Measurements from ENCODE around the gene INPP5A.
"Not testable (repeated sequence)": the region's sequence is repeated elsewhere in the genome, so short reads cannot be mapped to it uniquely, and the experiment has no call there.

The INPP5A gene

DNA sequence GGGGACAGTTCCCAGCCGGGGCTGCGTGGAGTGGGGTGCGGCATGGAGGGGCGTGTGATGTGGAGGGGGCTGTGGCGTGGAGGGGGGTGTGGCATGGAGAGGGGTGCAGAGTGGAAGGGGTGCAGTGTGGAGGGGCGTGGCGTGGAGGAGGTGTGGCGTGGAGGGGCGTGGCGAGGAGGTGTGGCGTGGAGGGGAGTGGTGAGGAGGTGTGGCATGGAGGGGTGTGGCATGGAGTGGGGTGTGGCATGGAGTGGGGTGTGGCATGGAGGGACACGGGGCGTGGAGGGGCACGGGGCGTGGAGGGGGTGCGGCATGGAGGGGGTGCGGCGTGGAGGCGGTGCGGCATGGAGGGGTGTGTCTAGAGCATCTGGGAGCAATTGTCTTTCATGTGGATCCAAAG lies 214.8 kb downstream of the INPP5A start:
- no peak for DNase-seq

- no peak for DNase-seq
Observed at GRCh38 chr10:132752961-132753360, 215.4 kb downstream of the INPP5A start.

DNA sequence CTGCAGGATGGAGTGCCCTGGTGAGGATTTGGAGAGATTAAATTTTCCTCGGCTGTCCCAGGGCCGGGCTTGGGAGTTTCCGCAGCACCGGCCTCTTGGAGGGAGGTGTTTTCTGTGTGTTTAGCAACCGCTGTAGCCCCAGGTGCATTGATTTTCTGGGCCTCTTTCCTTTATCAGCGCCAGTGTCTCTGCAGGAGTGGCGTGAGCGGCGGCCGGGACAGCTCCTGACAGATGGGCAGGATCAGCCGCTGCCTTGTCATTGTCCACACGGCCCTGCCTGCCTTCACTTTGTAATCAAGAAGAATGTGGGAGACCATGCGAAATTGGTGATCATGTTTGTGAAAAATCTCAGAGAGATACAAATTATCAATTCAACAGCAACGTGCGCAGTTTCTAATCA lies 216.0 kb downstream of the INPP5A start:
- DNase-seq, result no peak

DNA sequence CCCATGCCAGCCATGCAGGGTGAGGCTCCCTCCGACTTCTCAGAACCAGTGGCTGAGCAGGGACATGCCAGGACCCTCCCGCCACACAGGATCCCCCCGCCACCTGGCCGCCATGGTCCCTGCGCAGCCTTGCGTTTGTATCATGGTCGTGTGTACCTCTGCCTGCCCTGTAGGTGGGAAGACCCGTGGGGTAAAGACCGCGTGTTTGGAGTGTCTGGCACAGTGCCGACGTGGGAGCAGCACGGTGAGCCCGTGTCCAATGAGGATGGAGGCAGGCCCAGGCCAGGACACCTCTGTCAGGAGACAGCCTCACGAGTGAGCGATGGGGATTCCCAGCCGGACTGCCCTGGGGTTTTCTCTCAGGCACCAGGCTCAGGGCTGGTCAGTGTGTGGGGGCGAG lies 216.5 kb downstream of the INPP5A start:
- no peak for DNase-seq

DNA sequence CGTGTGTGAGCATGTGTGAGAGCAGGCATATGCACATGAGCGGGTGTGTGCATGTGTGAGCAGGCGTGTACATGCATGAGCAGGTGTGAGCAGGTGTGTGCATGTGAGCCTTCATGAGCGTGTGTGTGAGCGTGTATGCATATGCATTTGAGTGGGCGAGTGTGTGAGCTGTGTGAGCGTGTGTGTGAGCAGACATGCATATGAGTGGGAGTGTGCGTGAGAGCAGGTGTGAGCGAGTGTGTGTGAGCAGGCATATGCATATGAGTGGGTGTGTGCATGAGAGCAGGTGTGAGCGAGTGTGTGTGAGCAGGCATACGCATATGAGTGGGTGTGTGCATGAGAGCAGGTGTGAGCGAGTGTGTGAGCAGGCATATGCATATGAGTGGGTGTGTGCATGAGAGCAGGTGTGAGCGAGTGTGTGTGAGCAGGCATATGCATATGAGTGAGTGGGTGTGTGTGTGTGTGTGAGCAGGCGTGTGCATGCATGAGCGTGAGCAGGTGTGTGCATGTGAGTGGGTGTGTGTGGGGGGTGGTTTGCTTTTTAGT lies 217.7 kb downstream of the INPP5A start:
- no peak for DNase-seq

DNA sequence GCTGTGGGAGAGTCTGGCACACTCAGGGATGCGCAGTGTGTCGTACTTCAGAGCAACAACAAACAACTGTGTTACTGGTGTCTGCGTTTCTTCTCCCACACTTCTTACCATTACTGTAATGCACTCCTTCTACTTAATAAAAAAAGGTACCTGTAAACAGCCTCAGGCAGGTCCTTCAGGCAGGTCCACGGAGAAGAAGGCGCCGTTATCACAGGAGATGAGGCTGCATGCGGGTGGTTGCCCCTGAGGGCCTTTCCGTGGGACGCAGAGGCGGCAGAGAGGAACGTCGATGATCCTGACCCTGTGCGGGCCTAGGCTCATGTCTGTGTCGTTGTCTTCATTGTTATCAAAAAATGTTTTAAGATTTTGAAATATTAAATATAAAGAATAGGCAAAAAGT lies 219.0 kb downstream of the INPP5A start:
- no peak for DNase-seq

- DNase-seq, result no peak
Observed at GRCh38 chr10:132757171-132757570, 219.6 kb downstream of the INPP5A start.

DNA sequence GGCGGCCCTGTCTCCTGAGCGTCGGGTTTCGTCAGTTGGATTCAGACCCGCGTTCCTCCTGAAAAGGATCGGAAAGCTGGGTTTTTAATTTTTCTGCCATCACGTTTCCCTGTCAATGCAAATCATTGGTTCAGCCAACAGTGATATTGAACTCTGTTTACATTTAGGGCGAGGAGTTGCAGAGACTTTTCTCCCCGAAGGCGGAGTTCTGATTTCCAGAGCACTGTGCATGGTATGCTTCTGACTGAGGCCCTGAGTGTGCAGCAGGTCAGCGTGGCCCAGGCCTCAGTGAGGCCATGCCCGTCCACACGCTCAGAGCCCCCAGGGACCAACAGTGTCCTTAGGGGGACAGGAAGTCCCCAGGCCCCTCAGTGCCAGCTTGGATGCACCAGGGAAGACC lies 221.3 kb downstream of the INPP5A start:
- no peak for DNase-seq

DNA sequence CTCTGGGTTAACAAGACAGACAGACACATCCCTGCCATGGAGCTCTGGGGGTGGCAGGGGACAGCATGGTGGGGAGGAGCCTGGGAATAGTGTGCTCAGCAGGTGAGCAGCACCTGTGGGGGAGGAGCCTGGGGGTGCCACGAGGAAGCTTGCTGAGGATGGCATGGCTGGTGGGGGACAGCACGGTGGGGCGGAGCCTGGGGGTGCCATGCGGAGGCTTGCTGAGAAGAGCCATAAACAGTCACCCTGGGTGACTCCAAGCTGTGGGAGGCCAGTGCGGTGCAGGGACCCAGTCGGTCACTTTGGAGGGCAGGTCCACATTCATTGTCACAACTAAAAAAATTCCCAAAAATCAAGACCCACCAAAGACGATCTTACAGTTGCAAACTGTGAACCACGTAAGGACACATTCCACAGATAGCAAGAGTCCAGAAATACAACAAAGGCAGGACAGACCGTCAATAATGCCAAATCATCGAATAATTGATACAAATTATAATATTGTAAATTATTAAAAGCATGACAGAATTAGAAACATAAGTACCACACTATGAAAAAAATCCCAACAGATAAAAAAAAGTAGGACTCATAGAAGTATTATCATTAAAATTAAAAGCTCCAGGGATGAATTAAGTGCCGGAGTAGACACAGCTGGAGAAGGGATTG lies 223.9 kb downstream of the INPP5A start:
- DNase-seq, result no peak

- DNase-seq, result no peak
Observed at GRCh38 chr10:132762267-132762666, 224.7 kb downstream of the INPP5A start.

DNA sequence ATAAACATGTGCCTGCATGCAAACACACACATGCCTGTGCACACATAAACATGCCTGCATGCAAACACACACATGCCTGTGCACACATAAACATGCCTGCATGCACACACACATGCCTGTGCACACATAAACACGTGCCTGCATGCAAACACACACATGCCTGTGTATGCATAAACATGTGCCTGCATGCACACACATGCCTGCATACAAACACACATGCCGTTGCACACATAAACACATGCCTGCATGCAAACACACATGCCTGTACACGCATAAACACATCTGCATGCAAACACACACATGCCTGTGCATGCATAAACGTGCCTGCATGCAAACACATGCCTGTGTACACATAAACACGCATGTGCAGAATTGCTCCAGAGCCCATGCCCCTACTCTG lies 226.0 kb downstream of the INPP5A start:
- no peak for DNase-seq

- no peak for DNase-seq
Observed at GRCh38 chr10:132764108-132764507, 226.5 kb downstream of the INPP5A start.

GRCh38 chr10:132765435-132765834 lies 227.8 kb downstream of the INPP5A start:
- DNase-seq, result no peak

- DNase-seq, result no peak
Observed at GRCh38 chr10:132766291-132766690, 228.7 kb downstream of the INPP5A start.

GRCh38 chr10:132768346-132769248 lies 231.0 kb downstream of the INPP5A start:
- no peak for DNase-seq

DNA sequence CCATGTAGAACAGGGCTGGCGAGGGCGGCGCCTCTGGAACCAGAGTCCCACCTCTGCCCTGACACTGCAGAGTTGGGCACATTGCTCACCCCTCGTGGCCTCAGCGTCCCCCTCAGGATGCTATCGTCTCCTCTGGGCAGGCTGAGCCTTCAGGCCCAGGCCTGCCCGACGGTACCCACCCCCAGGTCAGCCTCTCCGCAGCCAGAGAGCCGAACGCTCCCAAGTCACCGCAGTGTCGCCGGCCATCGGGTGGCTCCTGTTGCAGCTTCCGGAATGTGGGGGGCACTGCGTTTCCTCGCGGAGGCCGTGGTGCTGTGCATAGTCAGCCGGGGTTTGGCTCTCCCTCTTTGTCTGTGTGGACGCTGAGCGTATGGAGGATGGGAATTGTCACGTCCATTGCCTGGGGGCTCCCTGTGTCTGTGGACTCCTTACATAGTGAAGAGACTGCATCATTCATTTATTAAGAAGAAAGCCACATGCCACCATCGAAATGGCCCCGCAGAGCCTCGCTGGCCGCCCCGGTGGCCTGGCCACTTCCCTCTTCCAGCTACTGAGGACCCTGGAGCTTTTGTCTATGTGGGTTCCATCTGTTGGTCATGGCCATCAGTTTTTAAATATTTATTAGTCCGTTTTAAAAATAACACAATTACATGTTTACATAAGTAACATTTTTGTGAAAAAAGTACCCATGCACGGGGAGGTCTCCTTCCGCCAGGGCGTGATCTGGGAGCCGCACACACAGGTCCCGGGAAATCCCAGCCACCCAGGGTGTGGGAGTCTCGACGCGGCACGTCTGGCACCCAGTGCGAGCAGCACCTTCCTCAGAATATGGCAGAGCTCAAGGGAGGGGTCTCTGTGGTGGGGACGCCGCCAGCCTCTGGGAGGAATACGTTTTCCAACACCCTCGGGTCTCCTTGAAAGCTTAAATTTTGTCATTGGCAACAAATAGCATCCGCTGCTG lies 232.8 kb downstream of the INPP5A start:
- DNase-seq, result no peak

GRCh38 chr10:132772816-132773215 lies 235.2 kb downstream of the INPP5A start:
- DNase-seq, result not testable (repeated sequence)

- DNase-seq, result no peak
Observed at GRCh38 chr10:132774181-132774901, 236.8 kb downstream of the INPP5A start.

DNA sequence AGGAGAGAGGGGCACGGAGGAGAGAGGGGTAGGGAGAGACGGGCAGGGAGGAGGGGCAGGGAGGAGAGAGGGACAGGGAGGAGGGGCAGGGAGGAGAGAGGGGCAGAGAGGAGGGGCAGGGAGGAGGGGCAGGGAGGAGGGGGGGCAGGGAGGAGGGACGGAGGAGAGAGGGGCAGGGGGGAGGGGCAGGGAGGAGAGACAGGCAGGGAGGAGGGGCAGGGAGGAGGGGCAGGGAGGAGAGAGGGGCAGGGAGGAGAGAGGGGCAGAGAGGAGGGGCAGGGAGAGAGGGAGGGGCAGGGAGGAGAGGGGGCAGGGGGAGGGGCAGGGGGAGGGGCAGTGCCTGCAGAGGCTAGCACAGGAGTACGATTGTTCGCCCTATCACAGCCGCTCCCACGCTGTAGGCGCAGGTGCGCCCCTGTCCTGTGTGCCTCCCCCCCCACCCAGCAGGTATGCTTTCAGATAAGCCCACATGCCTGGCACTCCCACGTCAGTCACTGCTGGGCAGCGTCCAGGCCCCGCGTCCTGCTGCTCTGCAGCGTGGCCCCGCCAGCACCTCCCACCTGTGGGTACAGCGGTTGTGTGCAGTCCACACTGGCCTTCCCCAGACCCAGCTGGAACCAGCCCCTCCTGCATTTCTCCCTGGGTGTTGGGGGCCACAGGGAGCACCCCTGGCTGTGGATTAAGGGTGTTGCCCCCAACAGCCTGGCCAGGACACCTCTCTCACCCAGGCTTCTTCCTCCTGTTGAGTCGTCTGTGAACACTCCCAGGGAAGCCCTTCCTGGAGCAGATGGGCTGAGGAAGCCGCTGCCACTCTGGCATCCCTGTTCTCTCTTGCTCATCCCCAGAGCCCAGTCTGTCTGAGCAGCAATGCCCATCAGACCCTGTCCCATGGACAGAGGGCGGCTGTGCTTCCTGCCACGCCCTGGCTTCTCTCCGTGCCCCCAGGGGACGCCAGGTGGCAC lies 237.6 kb downstream of the INPP5A start:
- DNase-seq, result no peak

DNA sequence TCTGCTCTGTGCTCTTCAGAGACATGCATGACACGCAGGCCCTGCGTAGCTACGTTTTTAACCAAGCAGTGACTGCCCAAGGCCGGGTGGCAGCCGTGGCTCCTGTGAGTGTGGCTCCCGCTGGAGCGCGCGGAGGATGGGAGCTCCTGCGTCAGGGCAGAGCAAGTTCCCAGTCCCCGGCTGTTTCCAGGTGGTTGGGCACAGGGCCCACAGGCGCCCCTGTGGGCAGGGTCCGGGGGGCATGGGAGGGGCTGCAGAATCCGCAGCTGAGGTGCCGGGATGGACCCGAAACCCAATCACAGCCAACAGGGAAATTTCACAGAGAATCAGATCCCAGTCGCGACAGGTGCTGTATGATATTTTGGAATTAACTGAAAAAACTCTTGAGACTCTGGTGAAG lies 238.6 kb downstream of the INPP5A start:
- DNase-seq, result no peak

DNA sequence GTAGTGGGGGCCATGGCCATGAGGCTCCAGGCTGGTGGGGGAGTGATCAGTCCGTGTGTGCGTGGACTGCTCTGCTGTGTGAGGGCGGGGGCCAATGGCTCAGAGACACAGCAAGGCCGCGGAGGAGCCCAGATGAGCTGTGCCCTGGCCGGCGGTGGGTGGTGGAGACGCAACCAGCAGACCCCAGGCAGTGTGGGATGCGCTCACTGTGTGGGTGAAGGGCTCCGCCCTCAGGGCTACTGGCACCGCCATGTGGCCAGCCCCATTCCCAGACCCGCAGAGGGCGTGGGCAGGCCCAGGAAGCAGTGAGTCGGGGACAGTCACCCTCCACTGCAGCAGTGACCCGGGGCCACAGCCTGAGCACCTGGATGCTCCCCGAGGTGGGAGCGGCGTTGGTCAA lies 239.2 kb downstream of the INPP5A start:
- DNase-seq, result no peak

Data from activated gamma-delta T cell (primary cell).